Activated CD4-positive, alpha-beta T cell treated with anti-CD3 and anti-CD28 coated beads, Interleukin-2, Interleukin-6, amounts not matched to agents 100 ng/mL and 50 ng/mL, durations not matched to agents 16 hours and 8 hours (primary cell): ENCODE measurements around the gene CTCFL.

Experiments used
- DNase-seq: peaks from one replicate; pipeline ENCODE4 v3.0.0-alpha.2; 2020

The CTCFL gene

DNA sequence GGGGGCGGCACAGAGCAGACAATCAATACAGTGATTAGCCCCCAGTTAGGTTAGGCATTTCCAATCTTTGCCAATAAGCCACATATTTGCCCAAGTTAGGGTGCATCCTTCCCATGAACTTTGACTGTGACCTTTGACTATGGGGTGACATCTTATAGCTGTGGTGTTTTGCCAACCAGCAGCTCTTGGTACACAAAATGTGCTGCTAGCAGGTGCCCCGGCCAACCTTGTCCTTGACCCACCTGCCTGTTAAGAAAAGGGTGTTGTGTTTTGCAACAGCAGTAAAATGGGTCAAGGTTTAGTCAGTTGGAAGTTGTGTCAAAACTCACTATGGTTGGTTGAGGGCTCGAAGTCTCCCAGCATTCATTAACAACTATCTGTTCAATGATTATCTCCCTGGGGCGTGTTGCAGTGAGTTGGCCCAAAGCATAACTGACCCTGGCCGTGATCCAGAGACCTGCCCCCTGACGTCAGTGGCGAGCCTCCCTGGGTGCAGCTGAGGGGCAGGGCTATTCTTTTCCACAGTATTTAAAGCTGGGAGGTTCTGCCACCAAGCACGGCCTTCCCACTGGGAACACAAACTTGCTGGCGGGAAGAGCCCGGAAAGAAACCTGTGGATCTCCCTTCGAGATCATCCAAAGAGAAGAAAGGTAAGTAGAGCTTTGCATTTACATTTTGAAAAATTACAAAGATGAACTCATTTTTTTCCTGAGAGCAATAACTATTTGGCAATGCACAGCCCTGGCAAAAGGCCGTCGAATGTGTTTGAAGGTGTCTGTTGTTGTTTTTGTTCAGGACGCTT lies 35.8 kb upstream of the CTCFL start, which contains the start of gene PCK1:
PCK1 (plus strand) TSS at position 557 of the 802 bp plus-strand sequence. CDS start 302 bp downstream, outside the sequence.
- DNase-seq: no peak

DNA sequence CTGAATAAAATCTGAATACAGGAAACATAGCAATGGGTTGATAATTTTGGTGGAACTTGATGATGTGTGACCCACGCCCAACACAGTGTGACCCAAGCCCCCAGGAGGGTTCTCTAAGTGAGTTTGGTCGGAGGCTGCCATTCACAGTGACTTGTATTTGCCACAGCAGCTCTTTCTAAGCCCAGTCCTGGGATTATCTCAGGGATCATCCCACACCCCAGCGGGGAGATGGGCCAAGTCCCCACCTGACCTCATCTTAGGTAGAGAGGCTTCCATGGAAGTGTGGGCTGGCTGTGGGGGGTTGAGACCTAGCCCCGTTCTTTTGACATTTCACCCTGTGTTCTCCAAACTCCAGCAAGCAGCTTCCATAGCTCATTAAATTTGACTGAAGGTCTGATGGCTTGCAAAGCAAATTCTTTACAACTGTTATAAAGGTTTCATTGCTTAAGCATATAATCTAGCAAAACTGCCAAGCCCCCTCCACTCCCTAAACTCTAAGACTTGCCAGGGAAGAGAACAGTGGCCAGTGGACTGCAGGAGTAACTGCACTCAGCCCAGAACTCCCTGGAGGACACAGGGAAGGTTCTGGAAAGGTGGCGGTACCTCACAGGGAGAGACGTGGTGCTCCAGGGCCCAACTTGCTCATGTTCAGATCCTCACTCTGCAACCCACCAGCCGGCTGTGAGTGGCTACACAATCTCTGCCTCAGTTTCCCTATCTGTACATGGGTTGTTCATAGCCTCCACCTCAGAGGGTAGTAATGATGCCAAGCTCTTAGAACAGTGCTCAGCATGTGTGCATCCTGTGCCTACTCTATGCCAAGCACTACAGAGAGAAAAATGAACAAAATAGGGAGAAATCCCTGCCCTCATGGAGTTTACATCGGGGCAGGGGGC lies 35.0 kb upstream of the CTCFL start:
- no peak for DNase-seq

DNA sequence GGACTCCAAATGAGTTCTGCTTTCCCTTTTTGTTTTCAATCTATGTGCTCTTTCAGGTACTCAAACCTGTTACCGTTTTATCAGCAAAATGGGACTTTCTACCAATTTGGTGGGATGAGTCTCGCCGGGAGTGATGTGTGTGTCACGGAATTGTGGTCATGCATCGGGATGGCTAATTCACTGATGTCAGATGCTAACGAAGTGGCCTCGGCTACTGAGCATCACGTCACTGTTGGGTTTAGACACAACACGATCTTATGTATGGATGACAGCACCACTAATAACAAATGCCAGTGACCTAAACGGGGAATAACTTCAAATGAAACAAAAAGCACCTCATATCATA lies 34.3 kb upstream of the CTCFL start:
- DNase-seq: no peak

DNA sequence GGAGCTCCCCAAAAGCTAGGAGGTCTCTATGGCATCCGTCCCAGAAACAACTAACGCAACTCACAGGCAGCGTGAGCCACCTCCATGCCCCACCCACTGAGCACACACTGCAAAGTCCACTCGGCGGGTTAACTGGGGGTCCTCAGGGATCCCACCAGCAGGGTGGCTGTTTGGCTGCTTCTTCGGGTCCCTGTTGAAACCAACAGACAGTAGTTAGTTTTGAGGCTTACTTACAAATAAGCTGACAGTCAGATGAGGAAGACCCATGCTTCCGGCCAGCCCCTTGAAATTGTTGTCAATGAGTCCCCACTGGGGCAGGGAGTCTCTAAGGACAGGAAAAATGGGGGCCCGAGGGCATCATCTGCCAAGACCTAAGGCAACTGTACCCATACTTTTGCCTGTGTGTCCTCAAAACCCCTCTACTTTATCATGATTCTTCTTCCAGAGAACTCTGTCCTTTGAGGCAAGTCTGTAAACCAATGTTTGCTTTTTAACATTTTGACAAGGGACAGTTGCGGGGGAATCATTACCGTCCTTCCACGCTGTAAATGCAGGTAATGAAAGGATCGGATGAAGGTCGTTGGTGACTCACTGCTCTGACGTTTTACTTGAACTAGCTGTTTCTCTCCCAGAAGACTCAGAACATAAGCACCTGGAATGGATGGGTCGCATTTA lies 33.8 kb upstream of the CTCFL start:
- no peak for DNase-seq

DNA sequence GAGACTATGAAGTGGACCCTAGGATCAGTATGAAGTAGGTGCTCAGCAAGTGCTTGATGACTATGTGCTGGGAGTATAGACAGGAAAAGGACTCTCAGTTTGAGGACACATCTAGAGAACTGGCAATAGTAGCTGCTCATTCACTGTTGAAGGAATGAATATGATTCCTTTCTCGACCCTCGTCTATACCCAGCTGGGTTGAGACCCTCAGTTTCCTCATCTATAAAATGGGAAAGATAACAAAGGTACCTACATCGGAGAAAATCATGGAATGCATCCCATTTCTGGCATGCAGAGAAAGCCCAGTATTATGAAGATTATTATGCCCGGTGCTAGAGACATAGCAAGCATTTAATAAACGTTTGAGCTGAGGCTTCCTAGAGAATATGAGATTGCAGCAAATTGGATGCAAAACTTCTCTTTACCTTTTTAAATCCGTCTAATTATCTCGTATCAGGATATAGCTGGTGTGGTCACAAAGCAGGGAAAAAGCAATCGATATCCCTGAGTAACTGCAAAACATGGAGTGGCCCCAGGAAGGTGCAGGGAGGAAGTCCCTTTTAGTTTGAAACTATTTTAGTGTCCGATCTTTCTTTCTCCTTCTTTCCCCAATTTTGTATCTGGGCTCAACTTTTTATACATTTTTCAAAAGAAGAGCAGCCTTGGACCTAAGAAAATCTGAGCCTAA lies 33.1 kb upstream of the CTCFL start:
- no peak for DNase-seq

DNA sequence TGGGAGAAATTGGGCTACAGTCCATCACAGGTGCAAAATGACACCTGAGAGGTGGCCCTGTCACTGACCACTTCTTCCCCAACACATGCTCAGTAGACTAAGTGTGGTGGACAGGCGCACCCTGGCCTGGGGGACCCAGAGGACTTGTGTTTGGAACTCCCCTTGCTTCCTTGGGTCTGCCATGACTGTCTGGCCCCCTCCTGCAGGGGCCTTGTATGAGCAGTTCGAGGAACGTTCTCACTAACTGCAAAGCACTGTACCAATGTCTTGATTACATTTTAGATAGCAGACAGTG lies 32.0 kb upstream of the CTCFL start:
- DNase-seq: no peak

DNA sequence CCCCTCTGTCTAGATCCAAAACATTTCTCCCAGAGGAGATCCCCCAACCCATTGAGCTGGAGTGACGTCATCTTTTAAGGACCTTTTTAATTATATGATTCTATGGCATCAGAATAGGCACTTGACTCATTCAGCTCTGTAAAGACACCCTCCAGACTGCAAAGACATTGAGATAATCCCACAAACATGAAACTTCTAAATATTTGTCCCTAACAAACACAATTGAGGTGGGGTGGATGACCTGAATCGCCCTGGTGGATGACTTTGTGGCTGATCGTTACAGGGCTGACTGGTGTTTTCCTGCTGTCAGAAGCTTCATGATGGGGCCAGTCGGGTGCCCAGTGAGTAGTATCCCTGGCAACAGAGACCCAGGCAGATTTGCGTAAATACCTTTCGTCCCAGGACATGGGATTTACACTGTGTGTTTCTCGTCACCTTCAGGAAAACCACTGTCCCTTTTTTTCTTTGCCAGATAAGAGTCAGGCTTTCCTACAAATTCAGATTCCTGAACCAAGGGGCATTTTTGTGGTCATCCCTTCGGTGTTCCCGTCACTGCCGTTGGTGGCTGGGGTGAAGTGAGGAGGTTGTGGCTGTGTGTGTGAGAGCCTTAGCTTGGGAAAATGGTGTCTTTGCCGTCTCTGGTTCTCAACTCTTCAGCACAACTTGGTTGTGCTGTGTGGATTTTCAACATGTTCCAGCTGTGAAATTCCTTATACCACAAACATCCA lies 30.7 kb upstream of the CTCFL start:
- no peak for DNase-seq

DNA sequence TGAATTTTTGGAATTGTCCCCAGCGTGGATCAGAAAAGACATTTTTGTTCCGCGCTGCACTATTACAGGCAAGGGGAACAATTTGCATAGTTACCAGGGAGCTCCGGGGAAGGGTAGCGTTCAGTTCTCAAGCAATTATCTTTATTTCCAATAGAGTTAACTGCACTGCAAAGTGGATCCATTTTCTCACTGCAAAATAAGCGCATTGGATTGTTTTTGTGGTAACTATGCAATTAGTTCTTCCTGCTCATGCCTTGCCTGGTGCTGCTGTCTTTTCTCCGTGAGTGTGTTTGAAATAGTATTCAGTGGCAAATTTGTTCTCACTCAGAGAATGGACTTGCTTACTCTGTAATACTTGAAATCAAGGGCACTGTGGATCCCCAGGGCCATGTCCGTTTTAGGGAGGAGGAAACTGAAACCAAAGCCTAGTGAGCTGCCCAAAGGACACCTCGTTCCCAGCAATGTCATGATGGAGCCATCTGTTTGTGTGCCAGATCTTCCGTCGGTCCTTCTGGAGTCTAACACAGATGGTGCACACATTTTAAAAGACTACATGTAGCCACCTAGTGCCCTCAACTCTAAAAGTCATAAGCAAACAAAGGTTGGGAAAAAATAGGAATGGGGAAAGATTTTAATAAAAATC lies 28.6 kb upstream of the CTCFL start:
- no peak for DNase-seq

DNA sequence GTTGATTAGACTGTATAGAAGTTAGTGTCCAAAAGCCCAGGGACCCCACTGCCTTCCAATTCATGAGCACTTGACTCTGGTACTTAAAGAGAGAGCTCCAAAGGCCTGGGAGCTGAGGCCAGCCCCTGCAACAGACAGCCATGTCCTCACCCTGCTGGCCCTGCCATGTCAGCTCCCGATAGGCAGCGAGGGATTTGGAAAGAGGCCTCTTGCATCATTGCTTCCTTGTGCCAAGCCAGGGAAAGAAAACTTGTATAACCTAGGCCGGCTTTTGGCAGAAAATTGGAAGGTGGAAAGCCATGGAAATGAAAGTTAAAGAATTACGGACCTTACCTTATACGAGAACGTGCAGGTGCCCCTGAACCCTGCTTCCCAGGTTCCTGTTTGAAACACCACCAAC lies 27.5 kb upstream of the CTCFL start:
- no peak for DNase-seq

DNA sequence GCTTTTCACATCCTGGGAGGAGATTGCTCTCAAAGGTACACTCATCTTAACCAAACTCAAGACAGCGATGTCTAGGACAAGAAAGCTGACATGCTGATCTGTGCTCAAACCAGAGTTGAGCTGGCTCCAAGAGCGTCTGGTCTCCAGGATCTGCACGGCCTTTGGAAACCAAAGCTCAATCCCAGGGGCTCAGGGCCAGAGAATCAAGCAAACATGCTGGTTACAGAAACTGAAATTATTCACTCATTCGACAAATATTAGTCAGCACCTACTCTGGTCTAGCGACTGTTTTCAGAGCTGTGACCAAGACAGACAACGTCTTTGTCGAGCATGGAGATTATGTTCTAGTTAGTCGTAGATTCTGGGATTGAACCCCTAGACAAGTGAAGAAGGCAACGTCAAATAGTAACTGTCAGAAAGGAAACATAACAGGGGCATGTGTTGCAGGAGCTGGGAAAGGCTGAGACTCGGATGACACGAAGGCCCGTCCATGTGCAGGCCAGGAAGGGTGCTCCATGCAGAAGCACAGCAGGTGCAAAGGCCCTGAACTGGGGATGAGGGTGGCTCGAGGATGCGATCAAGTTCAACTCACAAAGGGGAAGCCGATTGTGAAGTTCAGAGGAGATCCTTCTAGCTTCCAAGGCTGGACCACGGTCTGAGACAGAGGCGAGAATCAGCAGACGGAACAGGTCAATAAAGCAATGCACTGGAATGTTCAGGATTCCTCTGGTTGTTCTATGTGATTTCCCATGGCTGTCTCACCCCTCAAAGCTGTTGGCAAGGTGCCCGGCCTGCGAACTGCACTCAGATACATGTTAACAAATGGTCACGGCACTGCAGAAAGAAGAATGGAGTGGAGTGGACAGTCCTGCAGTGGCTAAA lies 23.5 kb upstream of the CTCFL start:
- DNase-seq: no peak

DNA sequence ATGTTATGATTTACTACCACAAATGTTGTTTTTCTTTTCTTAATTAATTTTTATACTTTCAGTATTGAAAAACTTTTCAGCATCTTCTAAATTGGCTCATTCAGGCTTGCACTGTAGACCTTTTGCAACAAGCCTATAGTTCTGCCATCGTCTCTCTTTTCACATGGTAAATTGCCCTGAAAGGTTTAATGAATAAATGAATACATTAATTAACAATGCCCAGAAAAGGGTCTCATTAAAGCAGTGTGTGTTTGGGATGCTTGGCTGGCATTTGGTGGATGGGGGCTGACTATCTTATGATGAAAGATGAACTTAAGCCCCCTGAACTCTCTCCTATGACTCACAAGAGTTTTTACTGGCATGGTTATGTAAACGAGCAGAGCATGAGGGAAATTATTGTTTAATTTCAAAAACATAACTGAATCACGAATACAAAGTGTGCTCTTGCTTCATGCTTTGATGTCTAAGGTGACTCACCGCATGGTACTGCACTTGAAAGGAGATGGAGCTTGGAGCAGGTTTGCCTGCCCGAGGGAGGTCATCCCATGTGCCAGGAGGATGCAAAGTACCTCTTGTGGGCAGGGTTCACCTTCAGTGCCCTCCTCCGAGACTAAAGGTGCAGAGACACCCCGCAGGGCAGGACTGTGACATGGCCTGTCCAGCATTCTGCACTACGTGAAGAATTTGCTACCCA lies 22.2 kb upstream of the CTCFL start:
- DNase-seq: no peak

DNA sequence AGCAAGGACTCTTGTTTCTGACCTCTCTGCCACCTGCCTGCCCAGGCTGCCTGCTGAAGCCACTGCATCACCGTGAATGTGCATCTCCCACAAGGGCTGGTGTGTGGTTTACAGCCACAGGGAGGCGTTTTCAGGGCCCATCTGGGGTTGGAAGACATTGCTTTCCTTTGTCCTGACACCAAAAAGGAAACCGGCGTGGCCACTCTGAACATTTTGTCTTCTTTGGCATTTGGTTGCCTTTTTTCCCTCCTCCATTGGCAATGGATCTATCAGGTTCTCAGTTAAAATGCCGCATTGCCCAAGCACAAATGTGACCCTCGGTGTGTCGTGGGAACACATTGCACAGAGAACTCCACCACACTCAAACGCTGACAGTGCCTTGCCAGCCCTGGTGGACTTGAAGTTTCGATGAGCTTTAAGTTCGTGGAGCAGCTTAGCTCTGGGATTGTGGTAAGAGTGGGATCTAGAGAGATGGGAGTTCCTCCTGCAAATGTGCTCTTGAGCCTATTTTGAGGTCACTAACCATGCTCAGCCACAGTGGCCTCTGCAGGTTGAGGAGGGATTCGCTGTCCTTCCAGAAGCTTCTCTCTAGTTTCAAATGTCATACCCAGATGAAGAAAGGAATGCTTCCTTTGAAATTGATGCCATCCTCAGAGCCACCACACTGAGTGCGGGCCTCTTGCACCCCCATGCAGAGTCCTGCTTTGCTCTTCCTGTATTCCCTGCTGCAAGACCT lies 21.2 kb upstream of the CTCFL start:
- no peak for DNase-seq

DNA sequence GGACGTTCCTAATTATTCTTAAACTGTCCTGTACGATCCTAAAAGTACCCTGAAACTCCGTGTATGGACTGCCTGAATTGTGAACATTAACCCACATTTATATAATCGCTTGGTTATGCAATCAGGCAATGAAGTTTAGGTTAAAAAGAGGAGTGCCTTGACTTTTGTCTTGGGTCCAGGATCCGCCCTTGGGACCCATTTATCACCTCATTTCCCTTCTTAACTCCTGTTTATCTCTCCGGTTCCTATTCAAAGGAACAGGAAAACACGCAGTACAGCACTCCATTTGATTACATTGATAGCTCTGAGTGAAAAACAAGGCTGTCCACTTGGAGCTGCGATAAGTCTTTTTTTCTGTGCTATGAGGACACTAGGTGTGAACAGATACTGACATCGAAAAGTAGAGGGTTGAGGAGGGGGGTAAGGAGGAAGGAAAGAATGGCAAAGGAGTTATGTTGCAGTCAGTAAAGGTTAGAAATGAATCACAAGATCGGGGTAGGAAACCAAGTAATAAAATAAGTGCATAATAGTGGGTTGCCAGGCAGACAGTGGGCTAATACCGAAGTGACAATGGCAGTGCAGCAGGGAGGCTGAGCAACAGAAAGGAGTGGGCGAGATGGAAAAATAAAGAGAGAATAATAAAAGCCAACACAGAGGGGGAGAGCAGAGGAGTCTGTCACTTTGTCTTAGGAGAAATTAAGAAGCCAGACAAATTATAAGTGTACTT lies 20.1 kb upstream of the CTCFL start:
- no peak for DNase-seq

DNA sequence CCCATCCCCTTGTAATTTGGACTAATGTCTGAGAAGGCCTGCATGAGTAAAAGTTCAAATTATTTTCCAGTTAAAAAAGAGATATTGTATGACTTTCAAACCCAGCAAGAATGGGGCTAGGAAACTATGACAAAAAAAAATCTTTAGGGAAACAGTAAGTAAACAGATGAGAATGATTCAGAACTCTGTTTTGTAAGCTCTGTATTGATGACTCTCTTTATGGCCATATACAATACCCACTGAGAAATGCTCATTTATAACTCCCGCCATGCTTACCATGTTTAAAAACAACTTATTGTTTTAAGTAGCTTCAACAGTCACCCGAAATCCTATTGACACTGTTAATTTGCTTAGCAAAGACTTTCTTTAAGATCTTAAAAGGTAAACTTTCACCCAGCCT lies 18.8 kb upstream of the CTCFL start:
- no peak for DNase-seq

DNA sequence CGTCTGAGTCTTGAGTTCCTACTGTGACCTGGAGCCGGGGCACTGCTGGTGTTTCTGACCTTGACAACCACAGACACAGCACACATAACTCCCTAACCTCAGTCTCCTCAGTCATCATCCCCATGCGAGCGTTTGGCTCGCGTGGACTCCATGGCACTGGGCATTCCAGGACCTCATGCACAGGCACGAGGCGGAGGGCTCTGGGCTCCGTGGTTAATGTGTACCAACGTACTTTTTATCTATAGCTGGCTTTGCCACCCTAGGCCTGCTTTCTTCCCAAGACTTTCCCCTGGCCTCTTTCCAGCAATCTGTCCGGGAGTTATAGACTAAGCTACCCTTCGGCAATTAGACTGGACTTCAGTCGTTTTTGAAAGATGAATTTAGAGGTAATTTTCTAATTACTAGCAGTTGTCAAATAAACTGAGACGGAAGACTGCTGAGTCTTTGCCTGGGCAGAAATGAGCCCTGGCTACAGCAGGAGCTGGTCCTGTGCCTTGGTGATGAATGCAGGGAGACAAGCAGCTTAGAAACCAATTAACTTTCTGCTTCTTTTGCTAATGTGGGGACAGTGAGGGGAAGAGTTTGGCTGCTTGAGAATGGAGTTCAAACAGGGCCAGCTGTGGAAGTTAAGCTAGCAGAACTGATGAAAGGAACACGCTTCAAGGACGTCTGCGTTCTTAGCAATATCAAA lies 16.1 kb upstream of the CTCFL start:
- no peak for DNase-seq

DNA sequence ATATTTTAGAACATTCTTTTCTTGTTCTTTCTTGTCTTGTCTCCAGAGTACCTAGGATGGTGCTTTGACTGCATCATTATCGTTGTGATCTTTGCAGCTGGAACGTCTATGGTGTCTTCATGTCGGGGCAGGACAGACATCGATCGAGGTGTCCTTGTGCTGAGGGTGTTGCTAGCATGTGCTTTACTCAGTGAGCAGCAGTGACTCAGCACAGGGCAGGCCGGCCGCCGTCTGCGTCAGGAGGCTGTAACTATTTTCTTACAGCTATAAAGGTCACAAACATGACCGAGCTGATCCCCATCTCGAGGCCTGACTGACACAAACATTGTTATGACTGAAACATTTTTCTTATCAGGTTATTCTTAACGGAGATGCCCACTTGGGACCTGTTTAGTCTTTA lies 14.9 kb upstream of the CTCFL start:
- DNase-seq: no peak

DNA sequence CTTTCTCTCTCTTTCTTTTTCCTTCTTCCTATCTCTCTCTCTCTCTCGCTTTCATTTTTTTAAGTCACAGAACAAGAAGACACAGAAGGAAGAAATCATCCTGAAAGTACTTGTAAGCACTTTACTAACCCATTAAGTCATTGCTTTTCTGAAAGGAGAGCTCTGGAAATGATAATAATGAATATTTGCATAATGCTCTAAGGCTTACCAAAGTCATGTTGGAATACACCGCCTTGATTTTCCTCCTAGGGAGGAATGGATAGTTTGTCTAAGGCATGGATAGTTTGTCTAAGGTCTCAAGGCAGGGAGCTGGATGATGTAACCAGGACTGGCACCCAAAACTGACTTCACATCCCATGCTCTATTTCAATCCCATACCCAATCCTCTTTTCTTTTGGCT lies 12.9 kb upstream of the CTCFL start:
- no peak for DNase-seq
